H54 (cell line): ENCODE results near the gene PTOV1.

ENCODE experiments used
- DNase-seq: peaks from one replicate; pipeline ENCODE4 v3.0.0; 2011; ENCODE audit warnings: low spot score, mixed read lengths; ENCODE audit not compliant: insufficient read length
- FAIRE-seq: peaks from 3 replicates; lab custom pipeline; 2011; peaks lifted over from hg19 to GRCh38; lab: Jason Lieb, UNC
- POLR2A ChIP-seq: IDR thresholded peaks from 2 replicates; pipeline ENCODE4 v1.6.1; 2011; ENCODE audit warnings: low read depth, mild to moderate bottlenecking, low read length

The PTOV1 gene

GRCh38 chr19:49845414-49845813 lies 5.5 kb upstream of the PTOV1 start:
- FAIRE-seq, result no peak
- DNase-seq, result no peak
- no peak for TF ChIP-seq POLR2A

GRCh38 chr19:49846408-49846807 lies 4.6 kb upstream of the PTOV1 start:
- FAIRE-seq, result no peak
- no peak for TF ChIP-seq POLR2A
- DNase-seq, result no peak

- FAIRE-seq (no peak), DNase-seq (peak; percentile 90)
- TF ChIP-seq POLR2A, result no peak
Observed at GRCh38 chr19:49847731-49848696, 2.9 kb upstream of the PTOV1 start.

DNA sequence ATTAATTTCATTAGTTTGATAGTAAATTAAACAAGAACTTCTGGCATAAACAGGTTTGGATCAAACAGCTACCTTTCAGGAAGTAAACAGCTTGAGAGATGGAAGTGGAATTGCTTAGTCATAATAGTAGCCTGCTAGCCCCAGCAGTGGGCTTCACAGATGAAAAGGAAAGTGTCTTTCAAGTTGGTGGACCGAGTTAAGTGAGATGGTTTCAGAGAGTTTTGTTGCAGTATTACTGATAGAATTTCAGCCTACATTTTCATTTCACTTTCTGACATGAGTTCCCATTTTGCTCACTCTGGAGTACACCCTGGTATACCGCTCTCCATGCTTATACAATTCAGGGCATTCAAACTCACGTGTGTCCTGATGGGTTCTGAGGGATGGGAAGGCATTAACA lies 2.0 kb upstream of the PTOV1 start:
- DNase-seq, result no peak
- no peak for FAIRE-seq
- TF ChIP-seq POLR2A, result no peak

- no peak for DNase-seq
- no peak for FAIRE-seq
- TF ChIP-seq POLR2A, result no peak
Observed at GRCh38 chr19:49849433-49850220, 1.3 kb upstream of the PTOV1 start.

DNA sequence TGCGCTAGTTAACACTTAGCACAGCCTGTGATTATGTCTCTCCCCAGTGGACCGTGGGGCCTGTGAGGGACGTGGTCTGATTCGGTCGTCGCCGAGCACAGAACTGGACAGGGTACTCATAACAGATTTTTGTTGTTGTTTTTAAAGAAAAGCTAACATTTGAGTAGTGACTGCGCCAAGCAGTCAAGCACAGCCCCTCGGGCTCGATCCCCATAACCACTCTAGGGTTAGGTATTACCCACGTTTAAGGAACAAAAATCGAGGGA lies 805 bp upstream of the PTOV1 start:
- no peak for DNase-seq
- no peak for FAIRE-seq
- TF ChIP-seq POLR2A, result no peak

DNA sequence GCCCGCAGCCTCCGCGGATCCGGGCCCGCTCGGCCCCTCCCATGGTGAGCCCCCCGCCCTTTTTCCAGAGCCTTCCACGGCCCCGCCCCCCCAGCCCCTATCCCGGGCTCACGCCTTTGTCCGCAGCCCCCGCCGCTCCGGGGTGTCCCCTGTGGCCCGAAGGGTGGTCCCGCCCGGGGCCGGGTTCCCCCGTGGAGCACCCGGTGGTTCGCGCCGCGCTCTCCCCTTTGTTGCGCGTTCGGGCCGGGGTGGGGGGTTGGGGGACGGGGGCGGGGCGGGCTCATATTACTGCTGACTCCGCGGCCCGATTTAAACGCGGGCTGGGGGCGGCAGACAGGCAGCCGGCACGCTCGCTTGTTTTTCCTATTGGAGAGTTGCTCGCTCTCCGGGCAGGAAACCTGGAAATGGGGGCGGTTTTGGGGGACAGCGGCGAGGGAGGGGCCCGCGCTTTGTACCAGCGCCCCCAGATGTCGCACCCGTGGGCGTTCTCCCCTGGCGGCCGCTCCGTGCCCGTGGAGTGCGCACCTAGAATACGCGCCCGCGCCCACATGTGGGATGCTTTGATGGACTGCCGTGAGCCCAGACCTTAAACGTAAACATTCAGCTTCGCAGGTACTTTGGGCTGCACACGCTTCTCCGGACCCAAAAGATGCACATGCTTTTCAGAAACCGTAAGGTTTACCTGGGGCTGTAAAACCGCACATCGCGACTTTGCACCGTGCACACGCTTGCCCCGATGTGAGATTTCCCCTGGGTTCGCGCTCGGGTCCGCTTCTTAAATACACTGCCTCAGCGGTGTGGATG lies 699 bp downstream of the PTOV1 start:
- DNase-seq (no peak), FAIRE-seq (no peak)
- TF ChIP-seq POLR2A, result no peak

GRCh38 chr19:49852631-49853126 lies 1.7 kb downstream of the PTOV1 start:
- FAIRE-seq, result no peak
- no peak for TF ChIP-seq POLR2A
- no peak for DNase-seq

- DNase-seq (no peak), FAIRE-seq (no peak)
- no peak for TF ChIP-seq POLR2A
Observed at GRCh38 chr19:49853852-49854377, 3.0 kb downstream of the PTOV1 start.

DNA sequence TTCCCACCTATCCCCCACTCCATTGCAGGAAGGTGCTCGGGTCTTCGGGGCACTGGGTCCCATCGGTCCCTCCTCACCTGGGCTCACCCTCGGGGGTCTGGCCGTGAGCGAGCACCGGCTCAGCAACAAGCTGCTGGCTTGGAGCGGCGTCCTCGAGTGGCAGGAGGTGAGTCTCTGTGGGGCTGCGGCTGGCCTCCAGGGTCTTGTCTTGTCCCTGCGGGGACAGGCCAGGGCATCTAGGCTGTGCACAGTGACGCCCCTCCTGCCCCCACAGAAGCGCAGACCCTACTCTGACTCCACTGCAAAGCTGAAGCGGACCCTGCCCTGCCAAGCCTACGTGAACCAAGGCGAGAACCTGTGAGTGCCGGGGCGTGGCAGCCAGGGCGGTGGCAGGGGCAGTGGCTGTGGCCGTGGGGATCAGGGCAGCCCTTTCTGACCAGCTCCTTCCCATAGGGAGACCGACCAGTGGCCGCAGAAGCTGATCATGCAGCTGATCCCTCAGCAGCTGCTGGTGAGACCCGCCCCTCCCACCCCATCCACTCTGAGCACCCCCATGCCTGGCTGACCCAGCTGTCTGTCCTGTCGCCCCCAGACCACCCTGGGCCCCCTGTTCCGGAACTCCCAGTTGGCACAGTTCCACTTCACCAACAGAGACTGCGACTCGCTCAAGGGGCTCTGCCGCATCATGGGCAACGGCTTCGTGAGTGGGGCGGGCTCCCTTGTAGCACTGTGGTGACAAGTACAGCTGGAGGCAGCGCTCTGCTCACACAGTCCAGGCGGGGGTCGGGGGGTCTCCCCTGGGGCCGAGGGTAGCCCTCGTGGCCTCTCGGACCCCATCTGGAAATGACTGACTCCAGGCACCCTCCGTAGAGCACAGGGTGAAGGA lies 3.7 kb downstream of the PTOV1 start:
- no peak for TF ChIP-seq POLR2A
- DNase-seq (no peak), FAIRE-seq (no peak)

DNA sequence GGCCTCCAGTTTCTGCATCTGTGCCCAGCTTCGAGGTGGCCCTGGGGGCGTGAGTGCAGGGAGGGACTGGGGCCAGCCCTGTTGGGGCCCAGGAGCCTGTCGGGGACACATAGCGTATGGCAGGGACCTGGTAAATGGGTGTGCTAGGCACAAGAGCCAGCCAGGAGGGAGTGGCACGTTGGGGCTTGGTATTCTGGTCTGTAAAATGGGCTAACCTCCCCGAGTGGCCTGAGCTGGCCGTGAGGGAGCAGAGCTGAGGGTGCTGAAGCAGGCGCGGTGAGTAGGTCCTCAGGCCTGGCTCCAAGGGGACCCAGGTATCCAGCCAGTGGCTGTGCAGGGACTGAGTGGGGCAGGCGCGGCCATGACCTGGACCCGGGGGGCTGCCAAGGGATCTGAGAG lies 4.3 kb downstream of the PTOV1 start:
- FAIRE-seq (no peak), DNase-seq (no peak)
- no peak for TF ChIP-seq POLR2A

GRCh38 chr19:49855676-49856573 lies 5.0 kb downstream of the PTOV1 start:
- no peak for TF ChIP-seq POLR2A
- no peak for DNase-seq
- no peak for FAIRE-seq
